ENCODE data around the gene MCFD2.

MCFD2 gene

DNA sequence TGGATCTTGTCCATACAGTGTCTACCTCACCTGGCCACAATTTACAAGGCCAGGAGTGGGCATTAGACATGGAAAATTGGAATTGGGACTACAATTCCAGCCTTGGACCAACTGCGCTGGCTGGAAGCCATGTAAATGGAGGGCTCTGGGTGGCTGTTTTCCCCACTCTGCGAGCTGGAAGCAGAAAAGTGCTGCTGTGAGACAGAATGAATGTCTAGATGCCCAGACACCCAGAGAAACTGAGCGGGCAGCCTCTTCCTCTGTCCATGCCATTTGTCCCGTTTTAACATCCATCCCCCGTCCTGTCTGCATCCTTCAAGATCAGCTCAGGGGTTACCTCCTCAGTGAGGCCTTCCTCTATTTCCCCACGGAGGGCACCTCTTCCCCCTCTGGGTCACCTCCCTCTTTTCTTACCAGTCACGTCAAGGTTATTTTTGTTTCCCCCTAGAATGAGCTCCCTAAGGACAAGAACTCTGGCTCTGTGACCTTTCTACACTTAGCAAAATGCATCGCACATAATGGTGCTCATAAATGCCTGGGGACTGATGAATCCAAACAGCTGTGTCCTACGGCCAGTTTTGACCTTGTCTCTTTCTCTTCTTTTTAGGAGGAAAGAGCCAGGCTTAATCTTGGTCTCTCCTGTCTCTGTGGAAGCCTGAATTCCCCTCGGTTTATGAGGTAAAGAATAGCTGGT, 41.2 kb downstream of the MCFD2 start:
- DNase-seq (ENCODE audit: low read depth, low spot score): no peak

GRCh38 chr2:46873604-46874068, 42.0 kb downstream of the MCFD2 start:
- peak; percentile 73 for DNase-seq (ENCODE audit: low read depth, low spot score)

GRCh38 chr2:46872902-46873603, 42.6 kb downstream of the MCFD2 start:
- no peak for DNase-seq (ENCODE audit: low read depth, low spot score)

DNA sequence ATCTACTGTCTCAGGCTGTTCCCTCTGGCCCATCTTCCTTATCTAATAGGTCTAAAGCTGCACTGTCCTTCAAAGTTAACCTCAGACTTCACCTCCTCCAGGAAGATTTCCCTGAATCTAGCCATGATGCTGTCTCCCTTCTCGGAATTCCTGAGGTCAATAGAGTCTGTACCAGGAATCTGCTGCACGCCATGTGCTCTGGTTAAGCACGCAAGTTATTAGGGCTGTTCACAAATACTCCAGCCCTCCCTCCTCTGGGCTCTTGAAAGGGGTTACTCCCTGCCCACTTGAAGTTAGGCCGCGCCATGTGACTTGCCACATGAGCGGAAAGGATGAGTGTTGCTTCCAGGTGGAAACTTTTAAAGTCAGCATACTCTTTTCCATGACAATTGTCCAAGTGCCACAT, 43.6 kb downstream of the MCFD2 start:
- DNase-seq (ENCODE audit: low read depth, low spot score): no peak

DNA sequence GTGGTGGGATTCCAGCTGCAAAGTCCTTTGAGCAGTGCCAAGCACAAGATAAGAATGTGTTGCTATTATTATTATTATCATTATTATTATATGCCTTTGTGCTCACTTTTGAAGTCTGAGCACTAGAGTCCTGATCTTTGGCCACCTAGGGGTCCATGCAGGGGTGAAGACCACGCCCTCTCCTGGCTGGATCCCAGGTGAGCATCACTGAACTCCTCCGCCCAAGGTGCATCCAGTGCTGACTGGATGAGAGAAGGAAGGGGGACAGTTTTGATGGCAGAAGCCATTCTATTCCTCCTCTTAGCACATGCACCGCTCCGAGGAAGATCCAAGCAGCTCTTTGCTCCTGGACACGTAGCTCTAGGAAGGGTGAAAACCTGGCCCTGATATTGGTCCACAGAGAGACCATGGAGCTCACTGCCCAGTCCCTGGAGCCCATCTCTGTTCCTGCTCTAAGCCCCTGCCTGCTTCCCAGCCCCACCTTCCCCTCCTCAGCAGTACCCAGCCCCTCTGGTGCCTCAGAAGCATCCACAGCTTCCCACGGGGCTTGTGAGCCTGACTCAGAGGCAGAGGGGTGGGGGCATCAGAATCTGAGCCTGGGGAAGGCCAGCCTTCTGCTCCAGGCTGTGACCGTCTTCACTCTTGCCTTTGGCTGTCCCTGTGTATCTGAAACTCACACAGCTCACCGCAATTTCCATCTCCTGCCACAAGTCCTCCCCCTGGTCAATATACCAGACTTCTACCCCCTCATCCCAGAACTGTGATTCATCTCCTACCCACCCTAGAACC, 45.4 kb downstream of the MCFD2 start:
- no peak for DNase-seq (ENCODE audit: low read depth, low spot score)

DNA sequence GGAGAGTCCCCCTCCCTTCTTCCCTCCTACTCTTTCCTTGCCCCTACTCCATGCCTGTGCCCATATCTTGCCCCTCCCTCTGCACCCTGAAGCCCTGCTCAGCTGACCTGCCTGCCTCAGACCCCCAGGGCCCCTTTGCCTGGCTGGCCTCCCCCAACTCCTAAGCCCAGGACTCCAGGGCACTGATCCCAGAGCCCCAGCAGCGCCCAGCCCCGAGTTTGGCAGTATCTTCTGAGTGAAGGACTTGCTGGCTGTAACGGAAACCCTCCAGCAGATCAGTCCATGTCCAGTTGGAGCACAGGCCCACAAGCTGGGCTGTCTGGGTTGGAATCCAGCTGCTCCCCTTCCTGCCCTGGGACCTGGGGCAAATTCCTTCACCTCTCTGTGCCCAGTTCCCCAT, 46.0 kb downstream of the MCFD2 start:
- no peak for DNase-seq (ENCODE audit: low read depth, low spot score)

- DNase-seq (ENCODE audit: low read depth, low spot score): no peak
Observed at GRCh38 chr2:46866770-46867246, 48.8 kb downstream of the MCFD2 start.

GRCh38 chr2:46865181-46865970, 50.2 kb downstream of the MCFD2 start:
- DNase-seq (ENCODE audit: low read depth, low spot score): no peak

DNA sequence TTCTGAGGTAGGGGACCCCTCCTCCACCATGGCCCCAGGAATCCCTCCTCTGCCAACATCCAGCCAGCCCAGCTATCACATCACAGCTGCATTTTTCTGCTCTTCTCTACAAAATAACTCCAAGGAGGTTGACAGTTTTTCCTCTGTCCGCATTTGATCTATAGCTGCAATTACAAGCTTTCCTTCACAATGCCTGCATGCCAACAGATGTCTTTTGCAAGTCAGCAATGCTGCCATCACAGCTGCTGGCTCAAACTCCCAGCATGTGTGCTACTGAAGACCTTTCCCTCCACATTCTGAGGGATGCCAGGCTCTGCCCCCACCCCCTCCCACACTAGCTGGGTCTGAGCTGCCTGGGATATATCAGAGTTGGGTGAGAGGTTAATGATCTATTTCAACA, 51.7 kb downstream of the MCFD2 start:
- DNase-seq (ENCODE audit: low read depth, low spot score): no peak

DNA sequence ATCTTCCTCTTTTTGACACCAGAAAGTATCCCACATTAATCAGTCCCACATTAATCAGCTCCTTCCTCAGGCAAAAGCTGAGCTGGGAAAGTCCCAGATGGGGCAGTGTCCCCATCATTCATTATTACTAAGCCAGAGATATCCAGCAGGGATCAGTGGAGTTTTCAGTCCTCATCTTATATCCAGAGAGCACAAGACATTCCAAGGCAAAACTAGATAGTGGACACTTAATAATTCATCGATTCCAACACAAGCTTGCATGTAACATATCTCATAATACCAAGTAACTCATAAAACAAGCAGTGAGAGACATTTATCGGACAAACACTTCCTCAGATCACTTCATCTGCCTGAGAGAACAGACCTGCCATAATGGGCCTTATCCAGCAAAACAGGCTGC, 53.1 kb downstream of the MCFD2 start:
- DNase-seq (ENCODE audit: low read depth, low spot score): no peak

DNA sequence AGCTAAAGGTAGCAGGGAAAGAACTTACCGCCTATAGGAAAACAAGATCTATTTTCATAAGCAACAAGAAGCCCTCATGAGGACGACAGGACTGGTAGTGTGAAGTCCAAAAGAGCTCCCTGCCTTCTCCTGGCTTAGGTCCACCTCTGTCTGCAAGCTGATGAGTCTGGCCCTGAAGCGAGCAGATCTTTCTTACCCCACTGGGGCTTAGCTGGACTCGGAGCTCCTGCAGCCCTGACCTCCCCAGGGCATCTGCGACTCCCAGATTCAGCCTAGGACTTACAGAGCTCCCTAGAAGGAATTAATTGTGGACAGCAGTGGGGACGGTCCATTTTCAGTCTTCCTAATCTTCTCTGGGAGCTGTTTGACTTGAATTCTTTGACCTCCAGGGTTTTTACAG, 53.7 kb downstream of the MCFD2 start:
- DNase-seq (ENCODE audit: low read depth, low spot score): no peak

DNA sequence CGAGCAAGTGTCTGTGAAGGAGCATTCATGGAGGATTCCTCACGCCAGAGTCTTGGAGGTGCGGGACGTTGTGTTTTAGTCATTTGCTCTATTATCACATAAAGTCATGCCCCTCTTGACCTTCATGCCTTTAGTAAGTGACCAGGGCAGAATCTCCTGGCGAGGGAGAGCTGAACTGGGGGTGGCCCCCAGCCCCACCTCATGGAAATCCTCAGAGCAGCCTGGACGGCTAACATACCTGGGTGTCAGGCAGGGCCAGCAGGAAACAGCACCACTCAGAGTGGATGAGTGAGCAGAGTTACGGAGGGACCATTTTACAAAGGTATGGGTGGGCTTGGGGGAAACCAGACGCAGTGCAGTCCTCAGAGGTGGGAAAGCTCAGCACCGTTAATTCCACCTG, 56.1 kb downstream of the MCFD2 start:
- no peak for DNase-seq (ENCODE audit: low read depth, low spot score)

DNA sequence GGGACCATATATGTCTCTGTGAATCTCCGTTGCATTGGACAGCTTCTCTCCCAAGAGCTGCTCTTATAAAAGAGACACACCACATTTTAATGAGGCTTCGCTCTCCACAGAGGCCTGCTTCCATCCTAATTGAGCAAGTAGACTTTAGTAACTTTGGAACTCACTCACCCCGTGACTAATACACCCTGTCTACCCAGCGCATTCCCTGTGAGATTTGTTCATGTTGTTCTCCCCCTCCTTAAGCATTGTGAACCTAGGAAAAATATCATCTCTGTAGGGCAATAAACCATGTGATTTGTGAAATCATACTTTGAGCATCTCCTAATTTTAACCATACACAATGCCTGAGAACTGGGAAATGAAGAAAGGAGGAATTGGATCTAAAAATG, 56.9 kb downstream of the MCFD2 start:
- no peak for DNase-seq (ENCODE audit: low read depth, low spot score)

DNA sequence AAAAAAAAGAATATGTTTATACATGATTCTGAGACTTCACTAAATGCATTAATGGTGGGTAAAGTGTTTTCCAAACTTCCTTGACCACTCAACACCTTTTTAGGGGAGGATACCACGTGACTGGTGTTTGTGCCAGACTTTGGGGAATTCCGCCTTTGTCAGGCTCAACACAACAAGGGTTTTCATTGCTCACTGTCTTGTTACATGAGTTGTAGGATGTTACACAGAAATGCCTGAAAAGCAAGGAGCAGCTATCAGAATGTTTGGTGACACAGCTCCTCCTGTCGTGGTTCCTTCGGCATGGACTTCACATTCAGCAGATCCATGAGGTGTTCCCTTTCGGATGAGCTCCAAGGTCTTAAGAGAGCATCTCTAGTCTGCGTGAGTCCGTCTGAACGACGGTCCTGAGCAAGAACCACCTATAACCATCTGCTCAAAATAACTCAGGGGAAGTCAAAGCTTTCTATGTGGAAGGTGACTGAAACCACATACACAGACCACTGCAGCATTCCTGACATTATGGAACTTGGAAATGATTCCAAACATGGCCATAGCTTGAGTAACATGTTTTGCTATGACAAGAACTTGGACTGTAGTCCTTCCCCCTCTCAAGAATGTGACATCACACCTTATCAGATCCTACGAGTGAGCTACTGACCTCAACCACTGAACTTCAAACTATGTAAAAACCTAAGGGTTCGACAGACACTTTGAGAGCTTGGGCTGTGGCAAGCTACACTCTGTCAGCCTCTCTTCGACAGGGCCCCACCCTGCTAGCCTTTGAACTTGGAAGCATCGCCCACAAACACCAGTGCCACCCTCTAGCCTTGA, 57.5 kb downstream of the MCFD2 start:
- DNase-seq (ENCODE audit: low read depth, low spot score): no peak

DNA sequence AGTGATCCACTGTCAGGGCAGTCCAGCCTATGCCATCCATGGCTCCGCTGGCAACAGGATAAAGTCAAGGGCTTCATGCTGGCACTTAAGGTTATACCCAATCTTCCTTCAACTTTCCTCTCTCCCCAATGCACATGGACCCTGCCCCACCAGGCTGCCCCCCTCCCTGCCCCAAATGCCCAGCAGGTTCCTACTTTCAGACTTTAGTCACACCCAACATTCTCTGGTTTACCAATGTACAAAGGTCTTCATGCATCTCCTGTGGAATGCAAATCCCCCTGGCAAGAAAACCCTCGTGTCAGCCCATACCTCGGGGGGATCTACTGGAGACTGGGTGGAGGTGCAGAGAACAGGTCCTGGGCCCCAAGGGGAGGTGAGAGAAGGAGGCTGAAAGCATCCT, 59.3 kb downstream of the MCFD2 start:
- no peak for DNase-seq (ENCODE audit: low read depth, low spot score)

GRCh38 chr2:46855805-46856204, 59.8 kb downstream of the MCFD2 start:
- no peak for DNase-seq (ENCODE audit: low read depth, low spot score)

DNA sequence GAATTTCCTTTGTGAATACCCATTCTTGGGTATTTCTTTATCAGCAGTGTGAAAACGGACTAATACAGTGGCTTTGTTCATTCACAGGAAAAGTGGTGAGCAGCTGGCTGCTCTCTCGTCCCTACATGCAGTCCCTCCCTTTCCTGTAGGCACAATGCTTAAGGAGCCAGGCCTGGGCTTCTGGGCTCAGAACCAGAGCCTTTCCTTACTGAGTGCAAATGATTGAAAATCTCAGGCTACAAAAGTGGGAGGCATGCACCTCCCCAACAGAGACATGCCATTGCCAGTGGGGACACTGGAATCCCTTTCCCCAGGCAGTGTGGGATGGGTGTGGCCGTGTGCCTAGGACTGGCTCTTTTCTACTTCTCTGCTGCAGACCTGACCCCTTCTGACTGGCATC, 61.3 kb downstream of the MCFD2 start:
- DNase-seq (ENCODE audit: low read depth, low spot score): no peak

DNA sequence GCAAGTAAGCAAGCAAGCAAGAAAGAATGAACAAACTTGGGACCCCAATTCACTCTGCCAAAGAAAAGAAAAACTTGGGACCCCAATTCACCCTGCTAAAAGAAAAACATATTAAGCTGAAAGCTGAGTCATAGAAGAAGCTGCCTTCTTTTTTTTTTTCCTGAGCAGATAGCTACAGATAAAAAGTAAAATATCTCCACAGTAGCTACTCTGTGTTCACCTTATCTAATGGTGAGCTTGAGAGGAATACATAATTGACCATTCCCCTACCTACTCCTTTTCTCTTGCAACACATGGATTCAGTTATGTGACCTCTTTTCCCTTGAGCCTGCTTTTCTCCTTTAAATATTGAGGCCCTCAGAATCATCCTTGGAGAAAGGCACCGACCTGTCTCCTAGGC, 63.0 kb downstream of the MCFD2 start:
- no peak for DNase-seq (ENCODE audit: low read depth, low spot score)

DNA sequence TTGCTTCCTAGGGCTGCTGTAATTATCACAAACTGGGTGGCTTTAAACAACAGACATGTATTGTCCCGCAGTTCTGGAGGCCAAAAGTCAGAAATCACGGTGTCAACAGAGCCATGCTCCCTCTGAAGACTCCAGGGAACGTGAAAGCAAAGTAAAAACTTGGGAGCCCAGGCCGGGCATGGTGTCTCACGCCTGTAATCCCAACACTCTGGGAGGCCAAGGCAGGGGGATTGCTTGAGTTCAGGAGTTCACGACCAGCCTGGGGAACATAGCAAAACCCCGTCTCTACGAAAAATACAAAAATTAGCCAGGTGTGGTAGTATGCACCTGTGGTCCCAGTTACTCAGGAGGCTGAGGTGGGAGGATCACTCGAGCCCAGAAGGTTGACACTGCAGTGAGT, 63.5 kb downstream of the MCFD2 start:
- DNase-seq (ENCODE audit: low read depth, low spot score): no peak

Measured in ELF-1 (cell line).